HG03571 (cell line): ENCODE data around the gene VAV1.

Experiments used
- ATAC-seq: cut with Tn5 transposase; IDR thresholded peaks from one replicate; pipeline ENCODE4 v1.9.1; 2021; ENCODE audit not compliant: unreplicated experiment

VAV1 gene

DNA sequence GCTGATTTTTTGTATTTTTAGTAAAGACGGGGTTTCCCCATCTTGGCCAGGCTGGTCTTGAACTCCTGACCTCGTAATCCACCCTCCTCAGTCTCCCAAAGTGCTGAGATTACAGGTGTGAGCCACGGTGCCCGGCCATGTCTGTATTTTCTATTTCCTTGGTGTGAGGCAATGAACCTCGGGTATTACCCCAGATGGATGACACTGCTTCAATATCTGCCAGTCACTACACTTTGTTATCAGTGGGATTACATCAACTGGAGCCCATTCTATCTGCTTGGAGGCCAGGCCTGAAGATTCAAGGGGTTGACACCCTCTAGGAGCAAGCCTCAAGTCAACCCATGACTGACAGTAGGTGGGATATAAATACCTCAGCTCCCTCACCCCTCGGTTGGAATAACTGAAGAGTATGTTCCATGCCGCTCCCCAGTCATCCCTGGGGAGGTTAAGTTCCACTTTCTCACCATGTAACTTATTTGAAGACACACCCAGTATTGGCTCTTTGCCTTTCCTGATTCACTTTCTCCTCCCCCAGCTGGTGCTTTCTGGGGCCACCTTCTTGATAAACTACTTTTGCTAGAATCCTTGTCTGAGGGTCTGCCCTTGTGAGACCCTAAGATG is 113.9 kb downstream of the VAV1 start:
- ATAC-seq, result no peak

DNA sequence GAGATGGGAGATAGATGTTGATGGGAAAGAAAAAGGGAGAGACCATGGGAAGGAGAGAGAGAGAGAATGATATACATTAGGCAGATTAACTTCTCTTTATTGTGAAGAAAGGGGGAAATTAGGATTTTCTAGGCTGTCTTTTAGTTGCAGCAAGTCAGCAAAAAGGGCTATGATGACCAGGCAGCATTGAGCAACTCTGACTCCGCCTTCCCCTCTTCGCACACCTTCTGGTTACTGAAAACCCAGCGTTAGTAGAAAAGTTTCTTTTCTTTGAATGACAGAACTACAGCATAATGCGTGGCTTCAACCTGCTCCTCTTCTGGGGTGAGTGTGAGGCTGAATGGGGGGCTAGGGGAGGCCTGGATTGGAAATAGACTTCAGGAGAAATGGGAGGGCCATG is 114.8 kb downstream of the VAV1 start, which contains the start of gene ADGRE1:
Gene ADGRE1, plus strand, starts transcription at position 264 of the 400 bp plus-strand sequence. Its CDS starts 30 bp downstream, at position 294.
- ATAC-seq, result no peak

DNA sequence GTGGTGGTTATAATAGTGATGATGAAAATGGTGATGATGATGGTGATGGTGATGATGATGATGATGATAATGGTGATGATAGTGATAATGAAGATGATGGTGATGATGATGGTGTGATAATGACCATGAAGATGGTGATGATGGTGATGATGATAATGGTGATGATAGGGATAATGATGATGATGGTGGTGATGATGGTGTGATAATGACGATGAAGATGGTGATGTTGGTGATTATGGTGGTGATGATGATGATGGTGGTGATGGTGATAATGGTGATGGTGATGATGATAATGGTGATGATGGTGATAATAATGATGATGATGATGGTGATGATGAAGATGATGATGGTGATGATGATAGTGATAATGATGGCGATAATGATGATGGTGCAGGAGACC is 116.5 kb downstream of the VAV1 start:
- ATAC-seq, result no peak

- ATAC-seq, result no peak
These were observed 117.9 kb downstream of the VAV1 start for GRCh38 chr19:6890401-6890913.

DNA sequence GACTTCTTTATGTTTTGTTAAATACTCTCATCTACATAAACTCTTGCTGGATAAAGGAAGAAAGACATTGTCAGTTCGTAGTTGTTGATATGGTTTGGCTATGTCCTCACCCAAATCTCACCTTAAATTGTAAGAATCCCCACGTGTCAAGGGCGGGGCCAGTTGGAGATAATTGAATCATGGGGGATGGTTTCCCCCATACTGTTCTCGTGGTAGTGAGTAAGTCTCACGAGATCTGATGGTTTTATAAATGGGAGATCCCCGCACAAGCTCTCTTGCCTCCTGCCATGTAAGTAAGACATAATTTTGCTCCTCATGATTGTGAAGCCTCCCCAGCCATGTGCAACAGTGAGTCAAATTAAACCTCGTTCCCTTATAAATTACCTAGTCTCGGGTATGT is 118.4 kb downstream of the VAV1 start:
- ATAC-seq, result no peak

DNA sequence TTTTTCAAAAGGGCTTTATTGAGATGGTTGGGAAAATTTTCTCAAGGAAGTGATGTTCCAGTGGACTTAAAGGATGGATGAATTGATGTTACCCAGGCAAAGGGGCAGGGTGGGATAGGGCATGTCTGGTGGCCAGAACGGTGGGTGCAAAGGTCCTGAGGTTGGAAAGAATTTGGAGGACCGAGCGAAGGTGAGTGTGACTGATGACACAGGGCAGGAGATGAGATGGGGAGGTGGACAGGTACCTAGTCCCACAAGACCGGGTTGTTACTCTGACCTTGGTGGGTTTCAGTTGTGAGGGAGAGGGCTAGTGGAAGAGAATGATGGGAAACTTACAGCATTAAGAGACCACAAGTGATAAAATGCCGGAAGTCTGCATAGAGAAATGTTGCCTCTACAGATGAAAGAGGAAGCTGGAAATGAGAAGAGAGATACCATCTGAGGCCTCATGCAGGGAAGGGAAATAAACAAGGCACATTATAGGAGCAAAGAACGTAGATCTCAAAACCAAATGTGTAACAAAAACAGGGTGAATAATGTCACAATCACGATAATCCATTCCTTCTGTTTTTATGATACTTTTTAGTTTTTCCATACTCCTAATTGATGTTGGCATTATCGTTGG is 119.4 kb downstream of the VAV1 start:
- ATAC-seq, result no peak

- no peak for ATAC-seq
These were observed 121.8 kb downstream of the VAV1 start for GRCh38 chr19:6894313-6894712.

- ATAC-seq, result no peak
These were observed 130.9 kb downstream of the VAV1 start for GRCh38 chr19:6903446-6903845.

GRCh38 chr19:6906559-6907060 is 134.1 kb downstream of the VAV1 start:
- ATAC-seq, result no peak
